Non-pigmented ciliary epithelial cell (primary cell): Measurements from ENCODE around the gene TCF7L2.
A peak's percentile ranks its signal among the peaks of the same experiment; 100 is the strongest.

Source experiments
- DNase-seq: peaks from one replicate; pipeline ENCODE4 v3.0.0-alpha.2; 2010; ENCODE audit warnings: low read depth

The TCF7L2 gene

DNA sequence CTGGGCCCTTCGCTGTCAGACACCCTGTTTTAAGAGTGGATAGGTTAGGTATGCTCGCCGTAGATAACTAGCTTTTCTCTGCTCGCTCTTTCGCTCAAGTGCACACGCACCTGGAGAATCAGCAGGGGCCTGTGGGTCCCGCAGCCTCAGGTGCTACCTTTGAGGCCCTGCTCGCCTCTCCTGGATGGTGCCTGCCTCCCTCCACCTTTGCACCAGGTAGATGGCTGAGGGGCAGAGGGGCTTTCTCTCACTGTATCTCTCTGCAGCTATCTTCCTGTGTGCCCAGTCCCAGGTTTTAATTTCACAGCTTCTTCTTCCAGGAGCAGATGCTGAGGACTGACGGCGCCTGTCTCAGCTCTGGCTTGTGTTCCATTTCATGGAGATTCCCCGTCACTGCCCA is 227.9 kb downstream of the TCF7L2 start:
- DNase-seq = no peak

DNA sequence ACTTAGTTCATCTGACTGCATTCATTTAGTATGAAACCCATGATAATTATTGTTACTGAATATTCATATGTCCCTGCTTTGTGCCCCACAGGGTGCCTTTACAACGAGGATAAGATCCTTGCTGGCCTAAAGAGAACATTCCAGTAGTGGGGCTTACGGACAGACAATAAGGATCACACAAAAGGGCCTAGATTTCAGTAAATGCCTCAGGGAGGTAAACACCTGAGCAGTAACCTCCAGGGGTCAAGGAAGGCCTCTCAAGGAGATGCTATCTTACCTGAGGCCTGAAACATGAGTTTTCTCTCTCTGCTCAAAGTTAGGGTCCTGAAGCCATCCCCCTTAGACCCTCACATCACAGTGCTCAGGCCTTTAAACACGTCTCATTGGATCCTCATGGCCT is 228.7 kb downstream of the TCF7L2 start:
- DNase-seq = no peak

DNA sequence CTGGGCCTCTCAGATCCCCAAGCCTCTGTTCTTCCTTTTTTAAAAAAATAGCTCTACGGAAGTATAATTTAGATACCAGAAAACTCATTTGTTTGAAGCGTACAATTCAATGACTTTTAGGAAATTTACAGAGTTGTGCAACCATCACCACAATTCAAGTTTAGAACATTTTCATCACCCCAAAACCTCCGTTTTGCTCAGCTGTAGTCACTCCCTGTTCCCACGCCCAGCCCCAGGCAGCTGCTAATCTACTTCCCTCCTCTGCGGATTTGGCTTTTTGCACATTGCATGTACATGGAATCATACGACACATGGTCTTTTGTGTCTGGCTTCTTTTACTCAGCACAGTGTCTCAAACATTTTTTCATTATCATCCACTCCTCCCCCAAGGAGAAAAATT is 229.2 kb downstream of the TCF7L2 start:
- DNase-seq = no peak

DNA sequence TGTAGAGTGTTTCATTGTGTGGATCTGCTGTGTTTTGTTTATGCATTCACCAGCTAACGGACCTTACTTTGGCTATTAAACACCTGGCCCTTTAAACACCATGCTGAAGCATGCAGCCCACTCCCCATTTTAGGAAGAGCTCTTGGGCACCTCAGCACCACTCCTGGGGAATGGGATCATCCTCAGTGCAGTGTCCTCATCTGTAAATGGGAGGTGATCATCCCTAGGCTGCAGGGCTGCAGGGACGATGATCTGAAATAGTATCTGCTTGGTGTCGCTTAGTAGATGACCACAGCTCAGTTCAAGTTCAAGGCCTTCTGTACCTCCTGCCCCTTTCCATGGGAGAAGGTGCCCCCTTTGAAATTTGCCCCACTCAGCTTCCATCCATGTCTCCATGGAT is 229.9 kb downstream of the TCF7L2 start:
- DNase-seq = no peak

DNA sequence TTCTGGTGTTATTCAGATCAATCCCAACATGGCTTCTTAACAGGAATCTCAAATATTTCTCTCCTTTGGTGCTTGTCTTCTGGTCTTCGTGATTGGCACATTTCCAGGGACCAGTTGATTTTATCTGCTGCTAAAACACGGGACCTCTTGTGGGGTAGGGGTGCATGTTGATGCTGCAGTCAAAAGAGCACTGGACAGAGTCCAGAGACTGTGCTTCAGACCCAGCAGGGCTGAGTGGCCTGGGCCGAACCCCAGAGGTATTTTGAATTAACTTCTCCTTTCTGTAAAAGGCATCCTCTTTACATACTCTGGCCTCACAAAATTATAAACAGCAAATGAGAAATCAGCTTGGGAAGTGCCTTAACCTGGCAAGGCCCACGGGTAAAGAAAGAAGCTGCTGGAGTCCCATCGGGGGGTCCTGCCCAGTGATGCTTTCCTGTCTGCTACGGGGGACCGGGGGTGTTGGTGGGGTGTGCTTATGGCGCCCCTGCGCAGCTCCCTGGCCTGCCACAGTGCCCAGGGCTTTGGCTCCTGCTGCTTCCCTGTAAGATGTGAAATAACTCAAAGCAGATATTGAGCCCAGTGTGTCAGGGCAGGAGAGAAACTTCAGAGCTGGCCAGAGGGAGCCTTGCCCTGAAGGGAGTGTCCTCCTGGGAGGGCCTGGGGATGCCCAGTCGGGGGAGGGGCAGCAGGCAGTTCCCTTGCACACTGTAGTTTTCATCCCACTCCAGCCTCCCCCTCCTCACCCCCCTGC is 230.5 kb downstream of the TCF7L2 start:
- DNase-seq = no peak

DNA sequence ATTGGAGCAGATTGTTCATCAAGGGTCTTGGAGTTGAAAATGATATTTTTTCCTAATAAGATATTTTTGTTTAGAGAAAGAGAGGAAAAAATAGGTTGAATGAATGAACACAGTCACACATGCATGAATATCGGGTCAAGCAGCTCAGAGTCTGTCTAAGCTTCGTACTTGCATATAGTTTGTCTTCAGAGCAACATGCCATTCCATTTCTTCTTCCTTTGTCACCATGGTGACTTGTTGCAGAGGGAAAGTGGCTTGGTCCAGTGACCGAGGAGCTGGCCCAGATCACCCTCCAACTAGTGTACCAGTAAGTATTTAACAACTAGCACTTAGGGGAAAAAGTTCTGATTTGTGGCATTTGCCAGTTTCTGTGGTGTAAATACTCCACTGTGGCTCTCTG is 232.1 kb downstream of the TCF7L2 start:
- DNase-seq = no peak

DNA sequence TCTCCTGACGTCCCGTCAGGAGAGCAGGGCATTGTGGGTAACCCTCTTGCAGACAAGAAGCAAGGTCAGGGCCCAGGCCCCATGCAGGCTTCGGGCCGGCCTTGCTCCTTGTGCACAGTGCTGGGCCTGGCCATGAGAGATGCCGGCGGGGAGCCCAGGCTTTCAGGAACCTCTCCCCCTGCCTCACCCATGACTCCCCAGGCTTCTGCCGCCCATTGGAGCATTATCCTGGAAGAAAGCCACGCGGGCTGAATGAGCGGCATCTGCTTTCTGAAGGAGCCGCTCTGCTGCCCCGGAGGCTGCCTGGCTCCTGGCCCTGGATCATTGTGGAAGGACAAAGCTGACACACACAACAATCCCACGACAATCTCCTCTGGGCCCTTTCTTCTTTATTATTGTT is 233.5 kb downstream of the TCF7L2 start:
- DNase-seq = no peak

DNA sequence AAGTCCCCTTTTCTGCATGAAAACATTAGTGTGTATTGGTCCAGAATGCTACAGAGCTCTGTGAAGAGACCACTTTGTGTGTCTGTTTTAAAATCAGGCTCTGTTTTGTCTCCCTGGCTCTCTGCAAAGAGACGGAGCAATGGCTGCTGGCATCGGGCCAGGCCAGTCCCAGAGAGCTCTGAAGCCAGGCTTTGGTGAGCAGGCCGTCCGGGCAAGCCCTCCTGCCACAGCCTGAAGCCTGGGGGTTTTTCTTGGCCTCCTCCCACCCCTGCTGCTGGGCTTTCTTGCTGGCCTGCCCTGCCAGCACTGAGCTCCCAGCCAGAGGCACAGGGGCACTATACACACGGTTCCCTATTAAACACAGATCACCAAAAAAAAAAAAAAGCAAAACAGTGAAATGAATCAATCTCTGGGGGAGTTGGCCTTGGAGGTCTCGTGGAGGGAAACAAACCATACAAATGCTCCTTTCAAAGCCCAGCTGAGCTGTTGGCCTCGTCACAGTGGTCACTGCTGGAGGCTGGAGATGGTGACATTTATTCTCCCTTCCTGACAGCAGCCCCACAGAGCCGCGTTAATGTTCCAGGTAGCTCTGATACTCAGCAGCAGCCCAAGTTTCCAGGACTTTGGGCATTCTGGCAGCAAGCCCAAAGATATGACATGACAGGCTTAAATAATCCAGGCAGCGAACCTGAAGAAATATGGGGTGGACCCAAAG is 237.2 kb downstream of the TCF7L2 start:
- no peak for DNase-seq

DNA sequence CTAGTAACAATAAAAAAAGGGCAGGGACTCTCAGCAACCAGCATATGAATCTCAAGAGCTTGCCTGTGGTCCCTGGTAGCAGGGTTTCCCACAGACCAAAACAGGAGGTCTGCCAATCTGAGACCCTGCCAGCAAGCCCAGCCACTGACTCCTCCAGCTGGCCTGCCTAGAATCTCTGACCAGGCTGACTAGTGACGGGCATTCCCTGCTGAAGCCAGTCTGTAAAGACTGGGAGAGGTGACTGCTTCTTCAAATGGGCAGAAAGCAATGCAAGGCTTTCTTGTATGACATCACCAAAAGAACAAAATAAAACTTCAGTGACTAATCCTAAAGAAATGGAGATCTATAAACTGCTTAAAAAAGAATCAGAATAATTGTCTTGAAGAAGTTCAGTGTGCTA is 249.4 kb downstream of the TCF7L2 start:
- peak; percentile 26 for DNase-seq

DNA sequence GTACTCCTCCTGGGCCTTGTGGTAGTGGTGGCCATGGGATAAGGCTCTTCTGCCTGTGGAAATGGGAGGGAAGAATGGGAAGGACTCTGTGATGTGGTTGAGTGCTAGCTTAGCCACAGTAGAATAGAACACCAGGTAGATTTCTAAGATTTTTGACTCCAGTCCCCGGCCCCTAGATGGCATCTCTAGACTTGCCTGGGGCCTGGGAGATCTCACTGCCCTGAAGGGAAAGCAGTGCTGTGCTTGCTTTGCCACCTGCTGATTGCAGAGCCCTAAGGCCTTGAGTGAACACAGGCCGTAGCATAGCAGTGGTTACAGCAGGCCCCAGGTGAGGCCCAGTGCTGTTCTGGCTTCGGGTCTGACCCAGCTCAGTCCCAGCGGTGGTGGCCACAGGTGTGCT is 252.0 kb downstream of the TCF7L2 start:
- DNase-seq = no peak

DNA sequence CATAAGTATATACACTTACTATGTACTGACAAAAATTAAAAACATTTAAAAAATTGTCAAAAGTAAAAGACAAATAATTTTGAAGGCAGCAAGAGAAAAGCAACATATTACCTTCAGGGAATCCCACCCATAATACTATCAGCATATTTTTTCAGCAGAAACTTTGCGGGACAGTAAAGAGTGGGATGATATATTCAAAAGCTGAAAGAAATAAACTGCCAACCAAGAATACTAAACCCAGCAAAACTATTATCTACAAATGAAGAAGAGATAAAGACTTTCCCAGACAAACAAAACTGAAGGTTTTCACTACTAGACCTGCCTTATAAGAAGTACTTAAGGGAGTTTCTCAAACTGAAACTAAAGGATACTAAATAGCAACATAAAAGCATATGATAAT is 257.9 kb downstream of the TCF7L2 start:
- no peak for DNase-seq

DNA sequence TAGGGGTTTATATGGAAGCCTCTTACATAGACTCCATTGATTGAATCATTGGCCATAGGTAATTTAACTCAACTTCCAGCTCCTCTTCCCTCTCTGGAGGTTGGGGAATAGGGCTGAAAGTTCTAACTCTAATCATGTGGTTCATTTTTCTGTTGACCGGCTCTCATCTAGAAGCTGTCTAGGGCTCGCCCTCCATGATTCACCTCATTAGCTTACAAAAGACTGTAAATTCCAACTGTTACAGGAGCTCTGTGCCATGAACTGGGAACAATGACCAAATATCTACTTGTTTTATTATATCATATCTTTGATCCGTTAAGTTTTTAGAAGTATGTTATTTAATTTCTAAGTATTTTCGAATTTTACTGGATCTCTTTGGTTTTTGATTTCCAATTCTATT is 263.0 kb downstream of the TCF7L2 start:
- DNase-seq = no peak

DNA sequence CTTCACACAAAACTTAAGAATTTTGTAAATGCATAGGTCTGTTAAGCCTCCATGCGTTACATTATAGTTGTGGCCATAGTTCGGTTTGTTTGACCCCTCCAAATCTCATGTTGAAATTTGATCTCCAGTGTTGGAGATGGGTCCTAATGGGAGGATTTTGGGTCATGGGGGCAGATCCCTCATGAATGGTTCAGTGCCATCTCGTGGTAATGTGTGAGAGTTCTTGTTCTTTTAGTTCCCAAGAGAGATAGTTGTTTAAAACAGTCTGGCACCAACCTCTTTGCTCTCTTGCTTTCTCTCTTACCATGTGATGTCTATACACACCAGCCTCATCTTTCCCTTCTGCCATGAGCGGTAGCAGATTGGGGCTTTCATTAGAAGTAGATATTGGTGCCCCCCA is 264.3 kb downstream of the TCF7L2 start:
- DNase-seq = no peak

DNA sequence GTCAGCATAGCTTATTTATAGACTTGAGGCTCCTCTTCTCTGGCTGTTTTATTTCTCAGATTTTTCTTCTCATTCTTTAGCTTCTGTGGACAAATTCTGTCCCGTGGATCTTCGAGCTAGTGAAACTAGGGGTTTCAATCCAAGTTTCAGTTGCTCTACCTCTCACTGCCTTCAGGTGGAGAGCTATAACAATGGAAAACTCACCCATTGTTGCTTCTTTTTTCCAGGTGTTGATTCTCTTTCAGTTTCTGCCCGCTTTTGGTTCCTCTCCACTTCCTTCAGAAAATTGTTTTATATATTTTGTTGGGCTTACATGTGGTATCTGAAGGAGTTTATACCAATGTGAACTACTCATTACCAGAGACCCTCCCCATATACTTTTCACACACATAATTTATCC is 266.1 kb downstream of the TCF7L2 start:
- no peak for DNase-seq
